HG03342 (cell line): ENCODE results near the gene PLK5.

Experiments used
- ATAC-seq: cut with Tn5 transposase; IDR thresholded peaks from one replicate; pipeline ENCODE4 v1.9.1; 2021; ENCODE audit warnings: mild to moderate bottlenecking, moderate library complexity; ENCODE audit not compliant: unreplicated experiment

Gene PLK5

GRCh38 chr19:1554968-1555367, 31.1 kb downstream of the PLK5 start:
- ATAC-seq, result no peak

- ATAC-seq, result no peak
Measured at GRCh38 chr19:1555487-1556389, 31.9 kb downstream of the PLK5 start.

GRCh38 chr19:1556390-1557070, 32.7 kb downstream of the PLK5 start:
- ATAC-seq, result no peak

- no peak for ATAC-seq
Measured at GRCh38 chr19:1558552-1558951, 34.7 kb downstream of the PLK5 start.

GRCh38 chr19:1560286-1560882, 36.5 kb downstream of the PLK5 start:
- ATAC-seq, result no peak

- no peak for ATAC-seq
Measured at GRCh38 chr19:1561236-1561842, 37.5 kb downstream of the PLK5 start.

GRCh38 chr19:1563251-1563650, 39.4 kb downstream of the PLK5 start:
- no peak for ATAC-seq

GRCh38 chr19:1566392-1567115, 42.7 kb downstream of the PLK5 start:
- ATAC-seq, result no peak

- no peak for ATAC-seq
Measured at GRCh38 chr19:1567116-1567847, 43.4 kb downstream of the PLK5 start.

GRCh38 chr19:1567848-1568227, 44.0 kb downstream of the PLK5 start:
- ATAC-seq, result no peak

GRCh38 chr19:1568320-1569019, 44.6 kb downstream of the PLK5 start, which contains the start of gene MEX3D:
TSS of gene MEX3D (minus strand) at chr19:1568325. CDS start at chr19:1568058, 267 bp downstream.
- peak; percentile 65 for ATAC-seq

GRCh38 chr19:1569997-1570396, 46.1 kb downstream of the PLK5 start:
- ATAC-seq, result no peak

- no peak for ATAC-seq
Measured at GRCh38 chr19:1570836-1571235, 47.0 kb downstream of the PLK5 start.

GRCh38 chr19:1571358-1571757, 47.5 kb downstream of the PLK5 start:
- ATAC-seq, result no peak

- no peak for ATAC-seq
Measured at GRCh38 chr19:1572795-1573194, 48.9 kb downstream of the PLK5 start.

- no peak for ATAC-seq
Measured at GRCh38 chr19:1574354-1575136, 50.7 kb downstream of the PLK5 start.

GRCh38 chr19:1575323-1576241, 51.7 kb downstream of the PLK5 start:
- ATAC-seq, result no peak
